Suprapubic skin (tissue), 3 donors: ENCODE data around the gene ATXN7L1.

Source experiments
- CTCF ChIP-seq, 2 donors: fragments of 200-600 bp in 1 of 2; fragments of 450-650 bp in 1 of 2; sonication (generic) in 1 of 2; IDR thresholded peaks; one replicate each; pipeline ENCODE4 v1.5.1; 2016 to 2019; ENCODE audit warnings: antibody characterized with exemption in 2 of 2, mild to moderate bottlenecking in 1 of 2, moderate library complexity in 1 of 2
- POLR2A ChIP-seq, 2 donors: fragments of 450-650 bp; IDR thresholded peaks; one replicate each; pipeline ENCODE4 v1.6.1; 2017; ENCODE audit warnings: antibody characterized with exemption in 2 of 2, mild to moderate bottlenecking in 2 of 2, moderate library complexity in 2 of 2

GRCh38 chr7:105769901-105770628, 106.3 kb downstream of the ATXN7L1 start:
- TF ChIP-seq CTCF (IDR thresholded peaks at IDR 0.05) (no peak), POLR2A (IDR thresholded peaks at IDR 0.05) (no peak)
